Measurements from ENCODE around the gene FOXQ1. TPM values are rescaled to one million over a fixed set of nuclear protein-coding genes. Genes with fewer than 3 reads are reported as not detected.

The FOXQ1 gene
- total and polyA plus RNA-seq, 2 of the 13 experiments (the other 11 are each of a cell fraction or from before 2014, with no cell fraction given), result 35.2 to 39.8 TPM

- TF ChIP-seq ZNF318 (CRISPR knock-in tag; IDR thresholded peaks at IDR 0.05) (no peak), ZNF7 (CRISPR knock-in tag; IDR thresholded peaks at IDR 0.05) (no peak), ZBTB7B (CRISPR knock-in tag; IDR thresholded peaks at IDR 0.05) (no peak), ZSCAN31 (CRISPR knock-in tag; IDR thresholded peaks at IDR 0.05; ENCODE audit: low read depth) (no peak), BATF2 (CRISPR knock-in tag; IDR thresholded peaks at IDR 0.05) (0 out of 2 replicates have a peak, but pooled peaks have one; percentile 34), ZNF790 (CRISPR knock-in tag; IDR thresholded peaks at IDR 0.05; ENCODE audit: borderline replicate concordance) (no peak), JUND (CRISPR knock-in tag; IDR thresholded peaks at IDR 0.05) (no peak), NFAT5 (CRISPR knock-in tag; IDR thresholded peaks at IDR 0.05) (no peak), ZNF326 (CRISPR knock-in tag; IDR thresholded peaks at IDR 0.05; ENCODE audit: borderline replicate concordance) (no peak), PRDM15 (CRISPR knock-in tag; IDR thresholded peaks at IDR 0.05) (no peak)
Measured at GRCh38 chr6:1291381-1291780, 20.5 kb upstream of the FOXQ1 start (continued).
